ENCODE results near the gene MRPL2. TPM values are rescaled to one million over a fixed set of nuclear protein-coding genes. Genes with fewer than 3 reads are reported as not detected.

MRPL2 gene
- total RNA-seq, 2 donors from 2014 or later: 51.6 to 65.2 TPM

DNA sequence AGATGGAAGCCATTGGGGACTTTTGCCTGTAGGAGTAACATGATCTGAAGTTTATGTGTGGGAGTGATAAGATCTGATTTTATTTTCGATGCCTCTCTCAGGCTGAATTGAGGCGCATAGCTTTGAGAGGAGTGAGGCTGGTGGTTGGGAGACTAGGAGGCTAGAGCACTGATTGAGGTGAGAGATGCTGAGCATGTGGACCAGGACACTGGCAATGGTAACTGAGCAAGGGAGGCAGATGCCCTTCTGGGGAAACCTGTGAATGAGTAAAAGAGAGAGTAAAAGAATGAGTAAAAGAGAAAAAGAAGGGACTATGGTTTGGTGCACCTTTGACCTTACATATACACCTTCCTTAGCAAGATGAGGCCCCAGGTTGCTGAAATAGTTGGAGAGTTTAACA lies 34.8 kb downstream of the MRPL2 start:
- TF ChIP-seq, protein P1, sequence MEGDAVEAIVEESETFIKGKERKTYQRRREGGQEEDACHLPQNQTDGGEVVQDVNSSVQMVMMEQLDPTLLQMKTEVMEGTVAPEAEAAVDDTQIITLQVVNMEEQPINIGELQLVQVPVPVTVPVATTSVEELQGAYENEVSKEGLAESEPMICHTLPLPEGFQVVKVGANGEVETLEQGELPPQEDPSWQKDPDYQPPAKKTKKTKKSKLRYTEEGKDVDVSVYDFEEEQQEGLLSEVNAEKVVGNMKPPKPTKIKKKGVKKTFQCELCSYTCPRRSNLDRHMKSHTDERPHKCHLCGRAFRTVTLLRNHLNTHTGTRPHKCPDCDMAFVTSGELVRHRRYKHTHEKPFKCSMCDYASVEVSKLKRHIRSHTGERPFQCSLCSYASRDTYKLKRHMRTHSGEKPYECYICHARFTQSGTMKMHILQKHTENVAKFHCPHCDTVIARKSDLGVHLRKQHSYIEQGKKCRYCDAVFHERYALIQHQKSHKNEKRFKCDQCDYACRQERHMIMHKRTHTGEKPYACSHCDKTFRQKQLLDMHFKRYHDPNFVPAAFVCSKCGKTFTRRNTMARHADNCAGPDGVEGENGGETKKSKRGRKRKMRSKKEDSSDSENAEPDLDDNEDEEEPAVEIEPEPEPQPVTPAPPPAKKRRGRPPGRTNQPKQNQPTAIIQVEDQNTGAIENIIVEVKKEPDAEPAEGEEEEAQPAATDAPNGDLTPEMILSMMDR (conservative IDR thresholded peaks at IDR 0.05): no peak

DNA sequence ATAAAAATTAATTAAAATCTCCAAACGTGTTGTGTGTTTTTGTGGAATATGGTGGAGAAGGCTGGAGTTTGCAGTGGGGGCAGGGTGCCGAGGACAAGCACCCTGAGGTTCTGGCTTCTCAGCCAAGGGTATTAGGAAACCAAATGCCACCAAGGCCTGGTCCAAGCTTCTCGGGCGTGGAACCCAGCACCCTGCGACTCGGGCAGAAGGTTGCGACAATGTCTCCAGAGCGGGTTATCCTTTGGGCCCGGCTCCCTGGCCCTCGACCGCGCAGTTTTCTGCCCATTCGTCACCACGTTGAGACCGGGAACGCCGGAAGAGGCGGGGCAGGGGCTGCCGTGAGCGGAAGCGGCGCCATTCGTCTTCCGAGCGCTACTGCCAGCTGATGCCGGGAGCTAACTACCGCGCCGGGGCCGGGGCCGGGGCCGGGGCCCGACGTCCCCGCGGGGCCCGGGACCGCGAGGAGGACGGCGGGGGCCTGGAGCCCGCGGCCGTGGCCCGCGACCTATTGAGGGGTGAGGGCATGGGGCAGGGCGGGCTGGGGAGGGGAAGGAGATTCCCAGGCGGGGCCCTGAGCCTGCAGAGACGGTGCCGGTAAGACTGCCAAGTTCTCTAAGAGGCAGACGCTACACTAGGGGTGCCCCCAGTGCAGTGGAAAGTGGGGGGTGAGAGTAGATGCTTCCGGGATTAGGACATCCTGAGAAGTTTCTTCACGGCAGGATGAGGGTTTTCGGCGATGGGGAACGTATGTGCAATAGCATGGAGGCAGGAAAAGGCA lies 37.8 kb downstream of the MRPL2 start, which contains the start of gene RRP36:
Gene RRP36, plus strand, starts transcription at position 354 of the 778 bp plus-strand sequence. Its CDS starts 32 bp downstream, at position 386.
- H3K9ac ChIP-seq (ENCODE audit: extremely low read depth, low read length, poor library complexity, severe bottlenecking): peak within 1 kb of the TSS; percentile 92
- Mint-ChIP-seq H3K27me3 (ENCODE audit: insufficient read depth) (no peaks in the 10 kb centered on the region), H3K27ac (peak within 1 kb of the TSS; percentile 99), H3K4me3 (peak within 1 kb of the TSS; percentile 98), H3K36me3 (ENCODE audit: low read depth) (peaks cover 45% of the 10 kb centered on the region), H3K9me3 (no peaks in the 10 kb centered on the region), H3K4me1 (peaks cover 10% of the 10 kb centered on the region)
- 2 to 4% methylated on average over 31 to 56 of the region's 56 CpGs for WGBS, 2 experiments (ENCODE audit: insufficient coverage in 1 of 2, insufficient read length in 1 of 2)
- peaks cover 70% of the 10 kb centered on the region for H3K36me3 ChIP-seq (ENCODE audit: control insufficient read depth, insufficient read depth, low read length)
- TF ChIP-seq, protein P1 (conservative IDR thresholded peaks at IDR 0.05): no peak
- H3K27me3 ChIP-seq (ENCODE audit: control insufficient read depth, insufficient read depth, low read length, poor library complexity, severe bottlenecking): no peaks in the 10 kb centered on the region
- peak within 1 kb of the TSS; percentile 72 for H3K27ac ChIP-seq (ENCODE audit: low read depth, low read length)
- H3K9me3 ChIP-seq (ENCODE audit: control insufficient read depth, low read length): no peaks in the 10 kb centered on the region
- H3K4me3 ChIP-seq (ENCODE audit: low read length): peak within 1 kb of the TSS; percentile 98
- H3K4me1 ChIP-seq (ENCODE audit: control insufficient read depth, insufficient read depth, low read length): peaks cover 8% of the 10 kb centered on the region
- peak; percentile 93 for DNase-seq

More for the DNA sequence above, 34.8 kb downstream of the MRPL2 start:
- 88 to 97% methylated on average over 2 of the region's 2 CpGs for WGBS, 2 experiments (ENCODE audit: insufficient coverage in 1 of 2, insufficient read length in 1 of 2)
- Mint-ChIP-seq H3K36me3 (ENCODE audit: low read depth) (peaks cover 51% of the 10 kb centered on the region), H3K4me1 (peaks cover 9% of the 10 kb centered on the region), H3K27ac (peak overlapping the region; percentile 5), H3K27me3 (ENCODE audit: insufficient read depth) (no peaks in the 10 kb centered on the region), H3K4me3 (peak overlapping the region; percentile 1), H3K9me3 (no peaks in the 10 kb centered on the region)
- DNase-seq: no peak
- no peak overlapping the region for H3K4me3 ChIP-seq (ENCODE audit: low read length)
- H3K27me3 ChIP-seq (ENCODE audit: control insufficient read depth, insufficient read depth, low read length, poor library complexity, severe bottlenecking): no peaks in the 10 kb centered on the region
- peaks cover 8% of the 10 kb centered on the region for H3K4me1 ChIP-seq (ENCODE audit: control insufficient read depth, insufficient read depth, low read length)
- H3K9me3 ChIP-seq (ENCODE audit: control insufficient read depth, low read length): no peaks in the 10 kb centered on the region
- peaks cover 72% of the 10 kb centered on the region for H3K36me3 ChIP-seq (ENCODE audit: control insufficient read depth, insufficient read depth, low read length)
- no peak overlapping the region for H3K9ac ChIP-seq (ENCODE audit: extremely low read depth, low read length, poor library complexity, severe bottlenecking)
- H3K27ac ChIP-seq (ENCODE audit: low read depth, low read length): no peak overlapping the region

DNA sequence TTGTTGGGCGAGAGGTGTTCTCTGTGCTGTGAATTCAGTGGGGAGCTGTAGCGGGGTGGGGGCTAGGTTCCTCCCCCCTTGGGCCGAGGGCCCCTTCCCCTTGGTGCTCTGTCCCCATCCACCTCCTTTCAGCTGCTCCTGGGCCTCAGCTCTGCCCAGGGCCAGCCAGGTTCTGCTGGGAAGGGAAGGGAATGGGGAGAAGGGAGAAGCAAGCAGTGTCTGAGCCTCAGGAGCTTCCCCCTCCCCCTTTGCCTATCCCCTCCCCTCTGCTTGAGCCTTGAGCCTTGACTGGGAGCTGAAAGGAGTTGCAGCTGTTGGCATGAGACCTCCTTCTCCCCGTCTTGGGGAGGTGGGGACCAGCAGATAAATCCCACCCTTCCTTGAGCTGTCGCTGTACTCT lies 38.4 kb downstream of the MRPL2 start:
- H3K36me3 Mint-ChIP-seq (ENCODE audit: low read depth): peaks cover 42% of the 10 kb centered on the region

More for the DNA sequence above, 38.4 kb downstream of the MRPL2 start:
- Mint-ChIP-seq H3K9me3 (no peaks in the 10 kb centered on the region), H3K4me1 (peaks cover 16% of the 10 kb centered on the region), H3K4me3 (peak overlapping the region; percentile 98), H3K27ac (peak overlapping the region; percentile 95), H3K27me3 (ENCODE audit: insufficient read depth) (no peaks in the 10 kb centered on the region)
- Histone ChIP-seq H3K27me3 (ENCODE audit: control insufficient read depth, insufficient read depth, low read length, poor library complexity, severe bottlenecking) (no peaks in the 10 kb centered on the region), H3K9ac (ENCODE audit: extremely low read depth, low read length, poor library complexity, severe bottlenecking) (peak overlapping the region; percentile 92), H3K4me3 (ENCODE audit: low read length) (peak overlapping the region; percentile 98), H3K4me1 (ENCODE audit: control insufficient read depth, insufficient read depth, low read length) (peaks cover 8% of the 10 kb centered on the region), H3K9me3 (ENCODE audit: control insufficient read depth, low read length) (no peaks in the 10 kb centered on the region), H3K27ac (ENCODE audit: low read depth, low read length) (peak overlapping the region; percentile 63), H3K36me3 (ENCODE audit: control insufficient read depth, insufficient read depth, low read length) (peaks cover 64% of the 10 kb centered on the region)
- TF ChIP-seq, protein P1 (conservative IDR thresholded peaks at IDR 0.05): no peak
- 65% methylated on average over 5 of the region's 5 CpGs; no CpG with 5 or more reads in 1 of the 2 experiments for WGBS, 2 experiments (ENCODE audit: insufficient coverage in 1 of 2, insufficient read length in 1 of 2)
- DNase-seq: peak; percentile 81

Measured in endodermal cell (in vitro differentiated cells).